Esophagus squamous epithelium (tissue), 5 donors: ENCODE data around the gene NDUFA13. TPM values are rescaled to one million over a fixed set of nuclear protein-coding genes. Genes with fewer than 3 reads are reported as not detected.

Experiments used
- DNase-seq: peaks from one replicate; lab custom pipeline; 2025; lab: John Stamatoyannopoulos, UW
- H3K27ac ChIP-seq, 4 donors: fragments of 200-600 bp; sonication (generic); one replicate each; pipeline ENCODE4 v1.5.1; 2016 to 2019; ENCODE audit warnings: mild to moderate bottlenecking in 1 of 4
- H3K27me3 ChIP-seq, 4 donors: fragments of 200-600 bp; sonication (generic); 1 replicate in 3 of 4; 2 replicates in 1 of 4; pipeline versions ENCODE4 v1.5.1 to v1.6.0; 2017 to 2021; ENCODE audit warnings: antibody characterized with exemption in 1 of 4
- H3K36me3 ChIP-seq, 3 donors: fragments of 200-600 bp; sonication (generic); one replicate each; pipeline ENCODE4 v1.5.1; 2016 to 2019
- H3K4me1 ChIP-seq, 3 donors: fragments of 200-600 bp; sonication (generic); one replicate each; pipeline ENCODE4 v1.5.1; 2017 to 2019
- H3K4me3 ChIP-seq, 4 donors: fragments of 200-600 bp; sonication (generic); 1 replicate in 3 of 4; 2 replicates in 1 of 4; pipeline ENCODE4 v1.5.1; 2016 to 2019; ENCODE audit warnings: mild to moderate bottlenecking in 2 of 4, moderate library complexity in 1 of 4
- H3K9me3 ChIP-seq, 3 donors: fragments of 200-600 bp; sonication (generic); one replicate each; pipeline ENCODE4 v1.5.1; 2016 to 2019
- CTCF ChIP-seq, 6 experiments: fragments of 450-650 bp in 4 of 6; fragments of 200-600 bp in 2 of 6; sonication (generic) in 2 of 6; IDR thresholded peaks; one replicate each; pipeline ENCODE4 v1.5.1; 2016 to 2019; ENCODE audit warnings: antibody characterized with exemption in 6 of 6, mild to moderate bottlenecking in 4 of 6, moderate library complexity in 4 of 6
- POLR2A ChIP-seq, 4 donors: fragments of 450-650 bp; IDR thresholded peaks; one replicate each; pipeline ENCODE4 v1.6.1; 2017; ENCODE audit warnings: antibody characterized with exemption in 4 of 4, mild to moderate bottlenecking in 4 of 4, moderate library complexity in 3 of 4
- WGBS, 2 donors: methylation state at CpG; one replicate each; pipeline ENCODE4 v1.1.5; 2018; 5-methylcytosine and 5-hydroxymethylcytosine counted together
- intact Hi-C: fragments of 100-400 bp; cut with DNase I; formaldehyde crosslinking; loops from one replicate; pipeline ENCODE4 v1.15.0; 2022
- total RNA-seq, 4 donors: library from RNA; depleted of rRNA; stranded (reverse); fragments of >200 nt; gene quantifications; one replicate each; pipeline ENCODE4 v1.1.0, GENCODE V29; 2016
- donor health status: DM: yes; HTN: yes; CAD: no.

The NDUFA13 gene
- total RNA-seq, 4 donors from 2014 or later, result 44.6 to 88.7 (median 56.0) TPM

- Histone ChIP-seq H3K27me3 (no peaks in the 10 kb centered on the region), H3K36me3 (peaks cover 12 to 72% (median 41%) of the 10 kb centered on the region in 3 donors), H3K9me3 (no peaks in the 10 kb centered on the region), H3K27ac (no peak overlapping the region), H3K4me3 (no peak overlapping the region), H3K4me1 (peaks cover 0 to 12% (median 2%) of the 10 kb centered on the region in 3 donors)
- no peak for DNase-seq
- intact Hi-C loops, result no loop called here
- WGBS, 2 donors, result 79 to 91% methylated on average over 3 of the region's 3 CpGs
- TF ChIP-seq CTCF (IDR thresholded peaks at IDR 0.05), result no peak
- TF ChIP-seq POLR2A (IDR thresholded peaks at IDR 0.05), result no peak
Measured at GRCh38 chr19:19523177-19523576, 7.2 kb downstream of the NDUFA13 start.

- Histone ChIP-seq H3K9me3 (no peaks in the 10 kb centered on the region), H3K4me3 (no peak overlapping the region), H3K4me1 (peaks cover 0 to 7% (median 0%) of the 10 kb centered on the region in 3 donors), H3K36me3 (peaks cover 12 to 79% (median 48%) of the 10 kb centered on the region in 3 donors), H3K27me3 (no peaks in the 10 kb centered on the region), H3K27ac (no peak overlapping the region)
- TF ChIP-seq CTCF (IDR thresholded peaks at IDR 0.05) (no peak), POLR2A (IDR thresholded peaks at IDR 0.05) (no peak)
- intact Hi-C loops, result no loop called here
- 75 to 92% methylated on average over 5 to 7 of the region's 7 CpGs for WGBS, 2 donors
- no peak for DNase-seq
Measured at GRCh38 chr19:19524053-19524452, 8.0 kb downstream of the NDUFA13 start.

GRCh38 chr19:19525611-19526380 lies 9.8 kb downstream of the NDUFA13 start:
- 79 to 100% methylated on average over 3 to 9 of the region's 23 CpGs for WGBS, 2 donors

GRCh38 chr19:19526581-19527370 lies 10.8 kb downstream of the NDUFA13 start:
- TF ChIP-seq POLR2A (IDR thresholded peaks at IDR 0.05) (no peak), CTCF (IDR thresholded peaks at IDR 0.05) (no peak)
- peaks cover 12 to 64% (median 36%) of the 10 kb centered on the region in 3 donors for H3K36me3 ChIP-seq
- intact Hi-C loops, result no loop called here
- no peak for DNase-seq
- H3K4me3 ChIP-seq, result no peak overlapping the region
- no peaks in the 10 kb centered on the region for H3K27me3 ChIP-seq
- no peak overlapping the region for H3K27ac ChIP-seq
- H3K4me1 ChIP-seq, result peaks cover 0 to 5% (median 0%) of the 10 kb centered on the region in 3 donors
- no peaks in the 10 kb centered on the region for H3K9me3 ChIP-seq
- 69 to 71% methylated on average over 9 to 10 of the region's 28 CpGs for WGBS, 2 donors

More at GRCh38 chr19:19525611-19526380, 9.8 kb downstream of the NDUFA13 start:
- DNase-seq, result no peak
- Histone ChIP-seq H3K36me3 (peaks cover 12 to 67% (median 36%) of the 10 kb centered on the region in 3 donors), H3K27ac (no peak overlapping the region), H3K9me3 (no peaks in the 10 kb centered on the region), H3K27me3 (no peaks in the 10 kb centered on the region), H3K4me3 (no peak overlapping the region), H3K4me1 (peaks cover 0 to 5% (median 0%) of the 10 kb centered on the region in 3 donors)
- TF ChIP-seq POLR2A (IDR thresholded peaks at IDR 0.05) (no peak), CTCF (IDR thresholded peaks at IDR 0.05) (no peak)
- intact Hi-C loops, result no loop called here

GRCh38 chr19:19527371-19527656 lies 11.3 kb downstream of the NDUFA13 start:
- Histone ChIP-seq H3K9me3 (no peaks in the 10 kb centered on the region), H3K4me1 (peaks cover 2 to 10% (median 4%) of the 10 kb centered on the region in 3 donors), H3K4me3 (no peak overlapping the region), H3K27me3 (no peaks in the 10 kb centered on the region), H3K36me3 (peaks cover 12 to 64% (median 36%) of the 10 kb centered on the region in 3 donors), H3K27ac (no peak overlapping the region)
- DNase-seq, result no peak
- intact Hi-C loops, result no loop called here
- 83 to 100% methylated on average over 3 to 4 of the region's 9 CpGs for WGBS, 2 donors
- TF ChIP-seq CTCF (IDR thresholded peaks at IDR 0.05), result no peak
- TF ChIP-seq POLR2A (IDR thresholded peaks at IDR 0.05), result no peak
